Stimulated activated CD8-positive, alpha-beta memory T cell treated with anti-CD3 and anti-CD28 coated beads, Interleukin-4, amount 100 ng/mL, for 48 hours (primary cell): ENCODE results near the gene NAALADL2.

ENCODE experiments used
- DNase-seq: peaks from one replicate; pipeline ENCODE4 v3.0.0-alpha.2; 2020

The NAALADL2 gene

GRCh38 chr3:174891524-174892203, 32.5 kb downstream of the NAALADL2 start:
- no peak for DNase-seq

GRCh38 chr3:174907027-174907426, 47.9 kb downstream of the NAALADL2 start:
- no peak for DNase-seq

- DNase-seq, result no peak
Observed at GRCh38 chr3:174907628-174908407, 48.7 kb downstream of the NAALADL2 start.

- DNase-seq, result no peak
Observed at GRCh38 chr3:174931473-174932353, 72.6 kb downstream of the NAALADL2 start.

GRCh38 chr3:174936590-174936989, 77.5 kb downstream of the NAALADL2 start:
- no peak for DNase-seq

GRCh38 chr3:174937478-174937877, 78.3 kb downstream of the NAALADL2 start:
- DNase-seq, result no peak

GRCh38 chr3:174938102-174938501, 79.0 kb downstream of the NAALADL2 start:
- DNase-seq, result no peak

- DNase-seq, result no peak
Observed at GRCh38 chr3:174940151-174940550, 81.0 kb downstream of the NAALADL2 start.

- DNase-seq, result no peak
Observed at GRCh38 chr3:174945276-174945675, 86.1 kb downstream of the NAALADL2 start.

- no peak for DNase-seq
Observed at GRCh38 chr3:174945951-174946350, 86.8 kb downstream of the NAALADL2 start.

GRCh38 chr3:174949523-174949922, 90.4 kb downstream of the NAALADL2 start:
- DNase-seq, result no peak

GRCh38 chr3:174951034-174951433, 91.9 kb downstream of the NAALADL2 start:
- no peak for DNase-seq

- no peak for DNase-seq
Observed at GRCh38 chr3:174951498-174952005, 92.4 kb downstream of the NAALADL2 start.

- no peak for DNase-seq
Observed at GRCh38 chr3:174953068-174953467, 93.9 kb downstream of the NAALADL2 start.

- no peak for DNase-seq
Observed at GRCh38 chr3:174955513-174956016, 96.4 kb downstream of the NAALADL2 start.

- DNase-seq, result no peak
Observed at GRCh38 chr3:174957081-174957480, 97.9 kb downstream of the NAALADL2 start.

- DNase-seq, result no peak
Observed at GRCh38 chr3:174957551-174958001, 98.4 kb downstream of the NAALADL2 start.

- no peak for DNase-seq
Observed at GRCh38 chr3:174958671-174959328, 99.7 kb downstream of the NAALADL2 start.

GRCh38 chr3:174959556-174960065, 100.5 kb downstream of the NAALADL2 start:
- DNase-seq, result no peak

GRCh38 chr3:174960898-174961297, 101.8 kb downstream of the NAALADL2 start:
- DNase-seq, result no peak

- DNase-seq, result no peak
Observed at GRCh38 chr3:174973465-174973864, 114.3 kb downstream of the NAALADL2 start.

GRCh38 chr3:174986685-174987084, 127.6 kb downstream of the NAALADL2 start:
- DNase-seq, result no peak
